SKM-1 (cell line): ENCODE measurements around the gene CCDC127.
"Not testable (repeated sequence)": the region's sequence is repeated elsewhere in the genome, so short reads cannot be mapped to it uniquely, and the experiment has no call there.

ENCODE experiments used
- DNase-seq: peaks from one replicate; lab custom pipeline; 2025; ENCODE audit not compliant: unreplicated experiment; lab: John Stamatoyannopoulos, UW

CCDC127 gene

DNA sequence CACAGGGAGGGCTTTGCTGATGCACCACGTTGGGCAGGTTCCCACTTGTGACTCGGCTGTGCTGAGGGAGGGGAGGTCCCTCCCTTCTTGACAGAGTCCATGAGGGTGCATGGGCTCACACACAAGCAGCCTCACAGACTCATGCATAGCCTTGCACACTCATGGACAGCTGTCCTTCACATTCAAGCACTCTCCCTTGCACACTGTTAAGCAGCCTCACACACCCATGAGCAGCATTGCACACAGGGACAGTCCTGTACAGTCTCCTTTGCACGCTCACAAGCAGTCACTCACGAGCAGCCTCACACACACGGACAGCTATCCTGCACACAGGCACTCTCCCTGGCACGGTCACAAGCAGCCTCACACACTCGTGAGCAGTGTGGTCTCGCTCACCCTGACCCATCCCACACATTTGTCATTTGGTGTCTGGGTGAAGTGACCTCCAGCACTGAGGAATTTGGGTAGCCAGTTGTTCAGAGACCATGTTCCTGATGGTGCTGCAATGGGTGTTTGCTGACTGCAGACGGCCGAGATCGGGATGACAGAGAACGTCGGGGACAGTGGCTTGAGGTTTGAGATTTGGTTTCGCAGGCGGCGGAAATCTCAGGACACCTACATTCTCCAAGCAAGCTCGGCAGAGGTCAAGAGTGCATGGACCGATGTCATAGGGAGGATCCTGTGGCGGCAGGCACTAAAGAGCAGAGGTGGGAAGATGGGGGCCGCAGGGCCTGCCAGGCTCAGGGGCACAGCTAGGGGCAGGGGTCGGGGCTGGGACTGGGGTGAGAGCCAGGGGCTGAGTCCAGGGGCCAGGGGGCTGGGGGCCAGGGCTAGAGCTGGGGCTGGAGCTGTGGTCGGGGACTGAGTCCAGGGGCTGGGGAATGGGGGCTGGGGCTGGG, 44.3 kb downstream of the CCDC127 start:
- no peak for DNase-seq

DNA sequence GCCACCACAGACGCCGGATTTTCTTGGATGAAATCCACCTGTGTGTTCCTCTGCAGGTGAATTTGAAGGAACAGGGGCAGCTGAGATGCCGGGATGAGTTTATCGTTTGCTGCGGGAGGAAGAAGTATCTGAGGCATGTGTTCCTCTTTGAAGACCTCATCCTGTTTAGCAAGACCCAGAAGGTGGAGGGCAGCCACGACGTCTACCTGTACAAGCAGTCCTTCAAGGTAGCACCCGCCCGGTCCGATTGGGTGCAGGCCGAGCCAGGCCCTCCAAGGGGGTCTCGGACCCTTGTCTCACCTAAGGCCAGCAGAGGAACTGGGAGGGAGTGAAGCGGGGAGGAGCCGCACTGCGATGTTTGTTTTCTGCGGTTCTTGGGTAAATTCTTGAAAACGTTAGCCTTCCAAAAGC, 45.1 kb downstream of the CCDC127 start:
- no peak for DNase-seq

DNA sequence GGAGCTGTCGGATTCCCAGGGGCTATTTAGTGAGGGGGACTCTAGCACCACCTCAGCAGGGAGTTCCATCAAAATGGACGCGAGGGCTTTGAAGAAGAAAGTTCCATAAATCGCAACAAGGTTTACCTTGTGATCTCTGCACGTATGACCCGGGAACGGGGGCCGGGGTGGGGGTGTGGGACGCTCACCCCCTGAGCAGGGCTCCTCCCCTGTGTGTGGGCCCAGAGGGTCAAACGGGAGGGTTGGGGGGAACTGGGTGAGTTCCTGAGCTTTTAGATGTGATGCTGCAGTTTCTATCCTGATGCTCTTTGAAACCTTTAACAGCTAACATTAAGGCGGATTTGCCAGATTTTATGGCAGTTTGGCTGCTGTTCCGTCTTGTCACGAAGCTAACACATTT, 45.5 kb downstream of the CCDC127 start:
- DNase-seq, result no peak

GRCh38 chr5:171801-172331, 46.1 kb downstream of the CCDC127 start:
- DNase-seq, result no peak

DNA sequence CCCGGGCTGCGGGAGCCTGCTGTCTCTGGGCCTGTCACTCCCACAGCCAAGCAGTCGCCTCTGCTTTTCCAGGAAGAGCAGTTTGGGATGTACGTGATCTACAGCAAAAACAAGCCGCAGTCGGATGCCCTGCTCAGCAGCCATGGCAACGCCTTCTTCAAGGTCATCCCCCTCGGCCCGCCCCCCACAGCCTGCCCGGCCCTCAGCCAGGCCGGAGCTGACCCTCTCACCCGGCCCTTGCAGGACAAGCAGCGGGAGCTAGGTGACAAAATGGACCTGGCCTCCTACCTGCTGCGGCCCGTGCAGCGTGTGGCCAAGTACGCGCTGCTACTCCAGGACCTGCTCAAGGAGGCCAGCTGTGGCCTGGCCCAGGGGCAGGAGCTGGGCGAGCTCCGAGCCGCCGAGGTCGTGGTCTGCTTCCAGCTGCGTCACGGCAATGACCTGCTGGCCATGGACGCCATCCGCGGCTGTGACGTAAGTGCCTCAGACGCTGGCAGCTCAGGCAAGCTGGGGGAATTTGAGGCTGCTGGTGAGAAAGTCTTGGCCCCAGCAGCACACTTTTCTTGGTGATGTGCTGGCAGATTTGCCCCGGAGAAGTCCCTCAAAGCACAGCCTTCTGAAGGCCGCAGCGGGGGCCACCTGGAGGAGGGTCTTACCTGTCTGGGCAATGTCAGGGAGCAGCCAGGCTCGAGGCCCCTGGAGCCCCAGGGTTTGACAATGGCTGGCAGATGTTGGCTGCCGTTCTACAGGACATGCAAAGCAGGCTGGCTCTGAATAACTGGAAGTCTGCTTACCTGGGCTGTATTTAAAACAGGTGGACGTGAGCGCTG, 46.8 kb downstream of the CCDC127 start:
- no peak for DNase-seq

GRCh38 chr5:169728-170094, 48.2 kb downstream of the CCDC127 start:
- DNase-seq, result no peak

- DNase-seq, result no peak
Observed at GRCh38 chr5:169071-169727, 48.8 kb downstream of the CCDC127 start.

DNA sequence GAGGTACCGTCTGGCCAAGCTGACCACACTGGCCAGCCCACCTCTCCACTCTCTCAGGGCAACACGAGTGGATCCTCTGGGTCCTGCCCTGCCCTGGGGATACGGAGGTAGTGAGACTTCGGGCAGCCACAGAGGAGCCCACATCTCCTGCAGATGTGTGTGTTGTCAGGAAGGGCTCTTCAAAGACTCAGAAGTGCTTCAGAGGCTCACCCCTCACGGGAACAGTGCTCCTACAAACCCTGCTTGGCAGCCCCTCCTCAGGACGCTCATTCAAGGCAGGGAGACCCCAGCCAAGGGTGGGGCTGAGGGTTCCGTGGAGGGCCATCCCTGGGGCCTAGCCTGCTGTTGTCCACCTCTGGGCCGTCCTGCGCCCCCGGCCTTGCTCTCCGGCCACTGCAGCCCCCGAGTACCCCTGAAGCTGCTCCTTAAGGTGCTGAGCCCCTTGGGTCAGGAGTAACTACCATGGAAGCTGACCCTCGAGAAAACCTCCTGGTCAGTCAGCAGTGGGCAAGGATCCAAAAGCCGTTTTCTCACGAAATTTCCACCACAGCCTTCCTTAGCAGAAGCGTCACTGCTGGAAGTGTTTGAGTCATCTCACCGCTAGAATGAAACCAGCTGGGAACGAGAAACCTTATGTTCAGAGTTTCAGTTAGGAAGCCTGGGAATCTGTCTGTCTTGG, 49.8 kb downstream of the CCDC127 start:
- DNase-seq, result no peak

DNA sequence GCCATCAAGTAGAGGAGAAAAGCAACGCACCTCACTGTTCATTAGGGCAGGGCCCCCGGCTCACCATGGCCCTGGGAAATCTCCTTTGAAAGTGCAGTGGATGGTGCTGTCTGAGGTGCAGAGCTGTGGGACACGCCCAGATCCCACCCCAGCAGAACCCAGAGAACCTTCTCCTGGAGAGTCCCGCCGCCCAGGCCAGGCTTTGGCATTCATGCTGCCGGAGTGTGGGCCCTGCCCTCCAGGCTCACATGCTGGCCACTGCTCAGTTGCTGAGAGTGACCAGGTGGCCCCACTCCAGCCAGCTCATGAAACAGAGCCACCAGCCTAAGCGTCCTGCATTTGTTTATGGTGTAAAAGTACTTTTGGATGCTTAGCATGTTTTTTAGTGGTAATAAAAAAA, 50.4 kb downstream of the CCDC127 start:
- DNase-seq, result no peak

DNA sequence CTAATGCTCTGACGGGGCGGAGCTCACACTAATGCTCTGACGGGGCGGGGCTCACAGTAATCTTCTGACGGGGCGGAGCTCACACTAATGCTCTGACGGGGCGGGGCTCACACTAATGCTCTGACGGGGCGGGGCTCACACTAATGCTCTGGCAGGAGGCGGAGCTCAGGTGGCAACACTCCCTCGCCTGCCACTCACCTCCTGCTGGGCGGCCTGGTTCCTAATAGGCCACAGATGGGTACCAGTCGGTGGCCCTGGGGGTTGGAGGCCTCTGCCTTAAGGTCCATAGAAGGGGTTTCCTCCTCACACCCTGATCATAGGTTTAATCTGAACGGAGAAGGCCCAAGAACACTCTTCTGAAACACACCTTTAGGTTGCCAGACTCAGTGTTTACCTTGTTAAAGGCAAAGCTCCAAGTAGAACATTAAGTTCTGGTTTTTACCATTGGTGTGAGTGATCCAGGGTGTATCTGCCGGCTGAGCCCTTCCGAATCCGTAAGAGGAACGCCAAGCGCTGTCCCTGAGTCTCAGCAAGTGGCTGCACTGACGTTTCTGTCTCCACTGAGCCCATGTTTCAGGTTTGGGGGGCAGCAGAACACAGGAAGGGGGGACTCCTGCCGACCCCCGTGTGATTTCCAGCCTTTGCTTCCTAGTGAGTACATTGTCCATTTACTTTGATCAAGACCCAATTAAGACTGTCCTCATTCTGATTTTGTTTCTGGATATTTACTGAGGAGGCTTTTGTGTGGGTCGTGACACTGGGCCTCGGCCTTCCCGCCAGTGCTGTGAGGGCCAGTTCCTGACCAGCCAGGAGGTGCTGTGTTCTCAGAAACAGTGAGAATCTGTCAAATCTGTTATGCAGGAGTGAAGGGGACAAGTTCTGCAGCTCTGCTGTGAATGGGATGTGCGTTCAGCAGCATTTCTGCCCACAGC, 51.2 kb downstream of the CCDC127 start:
- no peak for DNase-seq

DNA sequence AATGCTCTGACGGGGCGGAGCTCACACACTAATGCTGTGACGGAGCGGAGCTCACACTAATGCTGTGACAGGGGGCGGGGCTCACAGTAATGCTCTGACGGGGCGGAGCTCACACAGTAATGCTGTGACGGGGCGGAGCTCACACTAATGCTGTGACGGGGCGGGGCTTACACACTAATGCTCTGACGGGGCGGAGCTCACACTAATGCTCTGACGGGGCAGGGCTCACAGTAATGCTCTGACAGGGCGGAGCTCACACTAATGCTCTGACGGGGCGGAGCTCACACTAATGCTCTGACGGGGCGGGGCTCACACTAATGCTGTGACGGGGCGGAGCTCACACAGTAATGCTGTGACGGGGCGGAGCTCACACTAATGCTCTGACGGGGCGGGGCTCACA, 53.2 kb downstream of the CCDC127 start:
- DNase-seq, result not testable (repeated sequence)

DNA sequence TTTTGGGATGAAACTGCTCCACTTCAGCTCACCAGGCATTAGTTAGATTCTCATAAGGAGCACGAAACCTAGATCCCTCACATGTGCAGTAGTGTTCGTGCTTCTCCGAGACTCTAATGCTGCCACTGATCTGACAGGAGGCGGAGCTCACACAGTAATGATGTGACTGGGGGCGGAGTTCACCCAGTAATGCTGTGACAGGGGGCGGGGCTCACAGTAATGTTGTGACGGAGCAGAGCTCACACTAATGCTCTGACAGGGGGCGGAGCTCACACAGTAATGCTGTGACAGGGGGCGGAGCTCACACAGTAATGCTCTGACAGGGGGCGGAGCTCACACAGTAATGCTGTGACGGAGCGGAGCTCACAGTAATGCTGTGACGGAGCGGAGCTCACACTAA, 53.7 kb downstream of the CCDC127 start:
- DNase-seq, result no peak

GRCh38 chr5:163841-164240, 54.1 kb downstream of the CCDC127 start:
- no peak for DNase-seq

DNA sequence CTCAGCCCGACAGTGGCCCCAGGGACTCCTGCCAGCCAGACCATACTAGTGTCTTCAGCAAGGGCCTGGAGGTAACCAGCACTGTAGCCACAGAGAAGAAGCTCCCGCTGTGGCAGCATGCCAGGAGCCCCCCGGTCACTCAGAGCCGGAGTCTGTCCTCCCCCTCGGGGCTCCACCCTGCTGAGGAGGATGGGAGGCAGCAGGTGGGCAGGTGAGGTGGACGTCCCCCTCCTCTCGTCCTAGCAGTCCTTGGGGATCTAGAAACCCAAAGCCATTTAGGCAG, 54.7 kb downstream of the CCDC127 start:
- no peak for DNase-seq

GRCh38 chr5:162565-163337, 55.2 kb downstream of the CCDC127 start:
- no peak for DNase-seq

DNA sequence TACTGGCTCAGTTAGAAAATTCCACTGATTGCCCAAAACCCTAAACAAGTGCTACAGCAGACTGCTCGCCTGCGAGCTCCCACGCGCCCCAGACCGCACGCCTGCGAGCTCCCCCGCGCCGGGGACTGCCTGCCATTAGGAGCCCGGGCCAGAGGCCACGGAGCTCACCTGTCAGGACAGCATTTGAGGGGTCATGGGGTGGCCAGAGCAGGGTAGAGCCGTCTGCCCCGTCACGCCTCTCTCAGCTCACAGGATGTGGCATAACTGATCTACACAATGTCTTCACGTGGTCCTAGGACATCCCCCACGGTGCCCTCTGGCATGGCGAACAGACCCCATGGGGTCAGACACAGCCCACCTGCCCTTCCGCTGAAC, 55.8 kb downstream of the CCDC127 start:
- DNase-seq, result no peak

DNA sequence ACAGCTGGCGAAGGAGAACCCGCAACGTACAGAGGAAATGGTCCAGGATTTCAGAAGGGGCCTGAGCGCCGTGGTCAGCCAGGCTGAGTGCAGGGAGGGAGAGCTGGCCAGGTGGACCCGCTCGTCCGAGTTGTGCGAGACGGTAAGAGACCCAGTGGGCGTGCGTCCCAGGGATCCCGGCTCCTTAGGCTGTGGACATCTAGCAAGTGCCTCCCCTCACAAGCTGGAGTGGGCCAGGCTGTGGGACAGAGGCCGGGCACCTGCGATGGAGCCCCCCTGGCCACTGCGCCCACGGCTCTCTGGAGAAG, 56.2 kb downstream of the CCDC127 start:
- DNase-seq, result no peak

DNA sequence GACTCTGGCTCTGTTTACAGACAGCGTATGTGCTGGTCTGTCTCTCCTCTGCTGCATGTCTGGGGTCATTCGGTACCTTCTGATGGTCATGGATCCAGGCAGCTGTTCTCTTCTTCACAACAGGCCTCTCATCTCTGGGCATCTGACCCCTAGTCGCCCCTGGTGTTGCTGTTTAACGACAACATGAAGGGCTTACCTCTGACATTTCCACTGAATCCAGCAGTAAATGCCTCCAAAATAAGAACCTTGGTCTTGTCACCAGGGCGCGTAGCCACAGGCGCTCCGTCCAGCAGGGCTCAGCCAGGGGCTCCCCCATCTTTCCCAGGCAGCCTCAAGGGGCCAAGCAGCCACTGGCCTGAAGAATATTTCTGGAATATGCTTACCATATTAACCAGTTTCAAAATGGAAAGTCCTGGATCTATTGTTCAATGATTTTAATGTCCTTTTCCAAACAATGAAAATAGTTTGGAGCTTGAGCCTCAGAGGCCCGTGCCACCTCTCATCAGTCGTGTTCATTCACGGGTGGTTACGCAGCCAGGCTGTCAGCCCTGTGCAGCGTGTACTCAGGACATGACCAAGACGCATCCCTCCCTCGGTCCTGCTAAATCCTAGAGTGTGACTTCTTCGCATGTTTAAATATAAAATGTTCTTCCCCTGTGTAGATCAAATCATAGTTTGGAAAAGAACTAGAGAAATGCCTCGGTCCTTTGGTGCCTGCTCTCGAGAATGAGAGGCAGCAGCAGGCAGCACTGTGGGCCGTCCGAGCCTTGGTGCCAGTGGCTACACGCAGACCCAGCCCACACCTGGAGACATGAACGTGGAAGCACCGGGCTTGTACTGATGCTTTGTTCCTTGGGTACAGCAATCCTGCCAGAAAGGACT, 56.8 kb downstream of the CCDC127 start:
- no peak for DNase-seq

DNA sequence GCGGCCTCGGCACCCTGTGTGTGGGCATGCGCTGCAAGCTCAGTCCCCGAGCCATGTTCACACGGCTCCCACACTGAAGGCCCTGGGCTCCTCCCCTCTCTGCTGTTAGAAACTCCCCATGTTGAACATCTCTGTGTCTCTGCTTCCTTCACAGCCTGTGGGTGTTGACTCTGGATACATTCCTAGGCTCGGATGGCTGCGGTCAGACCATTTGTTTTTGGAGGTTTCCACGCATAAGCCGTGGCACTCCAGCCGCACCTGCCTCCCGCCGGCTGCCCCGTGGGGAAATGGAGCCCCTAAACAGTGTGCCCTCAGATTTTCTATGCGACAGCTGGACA, 57.8 kb downstream of the CCDC127 start:
- no peak for DNase-seq
